Neural cell (in vitro differentiated cells): ENCODE measurements around the gene CEACAM5.
"Not testable (repeated sequence)": the region's sequence is repeated elsewhere in the genome, so short reads cannot be mapped to it uniquely, and the experiment has no call there.

Experiments
- CTCF ChIP-seq: fragments of 450-650 bp; IDR thresholded peaks from 2 replicates; pipeline ENCODE4 v1.5.1; 2014; ENCODE audit warnings: antibody characterized with exemption, mild to moderate bottlenecking, moderate library complexity; ENCODE audit not compliant: poor library complexity, severe bottlenecking
- MXI1 ChIP-seq: fragments of 450-650 bp; conservative IDR thresholded peaks from 2 replicates; pipeline ENCODE4 v1.6.1; 2014; ENCODE audit warnings: antibody characterized with exemption, mild to moderate bottlenecking; ENCODE audit not compliant: poor library complexity, severe bottlenecking
- POLR2AphosphoS5 ChIP-seq: IDR thresholded peaks from 2 replicates; pipeline ENCODE4 v1.6.1; 2012
- RAD21 ChIP-seq: fragments of 450-650 bp; conservative IDR thresholded peaks from 2 replicates; pipeline ENCODE4 v1.6.1; 2014; ENCODE audit warnings: antibody characterized with exemption, mild to moderate bottlenecking, moderate library complexity
- SMC3 ChIP-seq: fragments of 450-650 bp; conservative IDR thresholded peaks from 2 replicates; pipeline ENCODE4 v1.6.1; 2014; ENCODE audit warnings: antibody characterized with exemption, mild to moderate bottlenecking, moderate library complexity; ENCODE audit not compliant: poor library complexity

- TF ChIP-seq CTCF, SMC3, MXI1, POLR2AphosphoS5, RAD21: not testable (repeated sequence)
These were observed 42.1 kb downstream of the CEACAM5 start for GRCh38 chr19:41750248-41751134.
